ENCODE measurements around the gene TM9SF1.

TM9SF1 gene

GRCh38 chr14:24177041-24177825 is 18.0 kb downstream of the TM9SF1 start:
- no peak for DNase-seq

- DNase-seq = no peak
Measured at GRCh38 chr14:24176599-24176998, 18.6 kb downstream of the TM9SF1 start.

- no peak for DNase-seq
Measured at GRCh38 chr14:24172871-24173281, 22.4 kb downstream of the TM9SF1 start.

GRCh38 chr14:24172261-24172860 is 22.9 kb downstream of the TM9SF1 start:
- DNase-seq = no peak

GRCh38 chr14:24171422-24172260 is 23.6 kb downstream of the TM9SF1 start, which contains the start of gene REC8:
REC8 (plus strand) TSS chr14:24172080; CDS start chr14:24172553, 473 bp downstream.
- peak; percentile 98 for DNase-seq

- DNase-seq = no peak
Measured at GRCh38 chr14:24167469-24168114, 27.6 kb downstream of the TM9SF1 start.

GRCh38 chr14:24165785-24166184 is 29.5 kb downstream of the TM9SF1 start:
- no peak for DNase-seq

GRCh38 chr14:24164518-24164991 is 30.7 kb downstream of the TM9SF1 start:
- DNase-seq = no peak

- DNase-seq = no peak
Measured at GRCh38 chr14:24162093-24162492, 33.1 kb downstream of the TM9SF1 start.

- peak; percentile 98 for DNase-seq
Measured at GRCh38 chr14:24160850-24161804, 34.1 kb downstream of the TM9SF1 start, which contains the start of gene IRF9. IRF9 (plus strand) TSS chr14:24161265; CDS start chr14:24162145, 880 bp downstream.

- DNase-seq = no peak
Measured at GRCh38 chr14:24160499-24160849, 34.8 kb downstream of the TM9SF1 start.

- no peak for DNase-seq
Measured at GRCh38 chr14:24159777-24160498, 35.3 kb downstream of the TM9SF1 start.

GRCh38 chr14:24157331-24157730 is 37.9 kb downstream of the TM9SF1 start:
- no peak for DNase-seq

GRCh38 chr14:24156840-24157239 is 38.4 kb downstream of the TM9SF1 start:
- DNase-seq = no peak

GRCh38 chr14:24155100-24155499 is 40.1 kb downstream of the TM9SF1 start:
- no peak for DNase-seq

- no peak for DNase-seq
Measured at GRCh38 chr14:24151404-24152080, 43.7 kb downstream of the TM9SF1 start.

- no peak for DNase-seq
Measured at GRCh38 chr14:24150993-24151392, 44.2 kb downstream of the TM9SF1 start.

- DNase-seq = no peak
Measured at GRCh38 chr14:24150567-24150966, 44.7 kb downstream of the TM9SF1 start.

- no peak for DNase-seq
Measured at GRCh38 chr14:24150061-24150460, 45.2 kb downstream of the TM9SF1 start.

- no peak for DNase-seq
Measured at GRCh38 chr14:24149302-24149969, 45.8 kb downstream of the TM9SF1 start.
